GM23338 (cell line): ENCODE results near the gene ISY1. TPM values are rescaled to one million over a fixed set of nuclear protein-coding genes. Genes with fewer than 3 reads are reported as not detected.

Experiments used
- ATAC-seq: fragments of 200-7000 bp; cut with Tn5 transposase; 3 replicates; pipeline ENCODE4 v1.9.1; 2020
- DNase-seq: peaks from one replicate; pipeline ENCODE4 v3.0.0-alpha.2; 2015; ENCODE audit warnings: low spot score
- H2AFZ ChIP-seq: fragments of 200-600 bp; sonication (generic); 2 replicates; pipeline ENCODE4 v1.8.0; 2016; ENCODE audit warnings: antibody characterized with exemption, mild to moderate bottlenecking, moderate library complexity
- H3F3A ChIP-seq: fragments of 200-600 bp; sonication (generic); replicated peaks from 2 replicates; pipeline ENCODE4 v1.8.0; 2017; ENCODE audit warnings: antibody characterized with exemption, mixed run types, low read depth
- H3K27ac ChIP-seq: fragments of 200-600 bp; sonication (generic); 2 replicates; pipeline ENCODE4 v1.6.1; 2016; ENCODE audit warnings: low read depth
- H3K27me3 ChIP-seq: fragments of 200-600 bp; sonication (generic); 2 replicates; pipeline ENCODE4 v1.8.0; 2016; ENCODE audit warnings: mild to moderate bottlenecking, mixed run types, moderate library complexity; ENCODE audit not compliant: insufficient read depth
- H3K36me3 ChIP-seq: fragments of 200-600 bp; sonication (generic); 2 replicates; pipeline ENCODE4 v1.8.0; 2016; ENCODE audit warnings: mild to moderate bottlenecking; ENCODE audit not compliant: insufficient read depth
- H3K4me1 ChIP-seq: fragments of 200-600 bp; sonication (generic); 2 replicates; pipeline ENCODE4 v1.8.0; 2016; ENCODE audit warnings: mild to moderate bottlenecking, moderate library complexity; ENCODE audit not compliant: insufficient read depth
- H3K4me2 ChIP-seq: fragments of 200-600 bp; sonication (generic); 2 replicates; pipeline ENCODE4 v1.7.1; 2017; ENCODE audit warnings: mixed run types
- H3K4me3 ChIP-seq: fragments of 200-600 bp; sonication (generic); 2 replicates; pipeline ENCODE4 v1.6.1; 2016; ENCODE audit warnings: mixed run types
- H3K79me2 ChIP-seq: fragments of 200-600 bp; sonication (generic); replicated peaks from 2 replicates; pipeline ENCODE4 v1.8.0; 2017; ENCODE audit warnings: mild to moderate bottlenecking; ENCODE audit not compliant: insufficient read depth
- H3K9me2 ChIP-seq: fragments of 200-600 bp; sonication (generic); 2 replicates; pipeline ENCODE4 v1.8.0; 2017; ENCODE audit not compliant: insufficient read depth
- H4K20me1 ChIP-seq: fragments of 200-600 bp; sonication (generic); replicated peaks from 2 replicates; pipeline ENCODE4 v1.8.0; 2017; ENCODE audit warnings: mild to moderate bottlenecking; ENCODE audit not compliant: insufficient read depth
- H3K27ac Mint-ChIP-seq: 2 replicates; pipeline ENCODE4 v1.8.0; 2020; ENCODE audit warnings: inconsistent platforms, mild to moderate bottlenecking, moderate library complexity, mixed read lengths
- H3K27me3 Mint-ChIP-seq: 3 replicates; pipeline ENCODE4 v1.8.0; 2022; ENCODE audit warnings: low read depth, mild to moderate bottlenecking, moderate library complexity, mixed read lengths, inconsistent platforms; ENCODE audit not compliant: insufficient read depth, poor library complexity
- H3K36me3 Mint-ChIP-seq: 3 replicates; pipeline ENCODE4 v1.8.0; 2021; ENCODE audit warnings: low read depth, mild to moderate bottlenecking, inconsistent platforms, moderate library complexity, mixed read lengths
- H3K4me1 Mint-ChIP-seq: 3 replicates; pipeline ENCODE4 v1.8.0; 2020; ENCODE audit warnings: mild to moderate bottlenecking, inconsistent platforms, mixed read lengths
- H3K4me3 Mint-ChIP-seq: 3 replicates; pipeline ENCODE4 v1.8.0; 2021; ENCODE audit warnings: moderate library complexity, mild to moderate bottlenecking, inconsistent platforms, mixed read lengths
- H3K9me3 Mint-ChIP-seq: 3 replicates; pipeline ENCODE4 v1.8.0; 2020; ENCODE audit warnings: moderate library complexity, mild to moderate bottlenecking, inconsistent platforms, mixed read lengths
- CREB1 ChIP-seq: fragments of 250-450 bp; sonication (Bioruptor Pico); IDR thresholded peaks from 2 replicates; pipeline ENCODE4 v1.5.0; 2020; ENCODE audit warnings: low read depth, mild to moderate bottlenecking, moderate library complexity
- ETS1 ChIP-seq: IDR thresholded peaks from 2 replicates; pipeline ENCODE4 v1.6.1; 2016; ENCODE audit warnings: antibody characterized with exemption
- EZH2 ChIP-seq: fragments of 200-600 bp; sonication (generic); IDR thresholded peaks from one replicate; pipeline ENCODE4 v1.8.0; 2017; ENCODE audit warnings: antibody characterized with exemption, mild to moderate bottlenecking, low read depth; ENCODE audit not compliant: unreplicated experiment
- EZH2phosphoT487 ChIP-seq: fragments of 200-600 bp; sonication (generic); IDR thresholded peaks from one replicate; pipeline ENCODE4 v1.8.1; 2018; ENCODE audit warnings: antibody characterized with exemption; ENCODE audit not compliant: unreplicated experiment
- JUNB ChIP-seq: IDR thresholded peaks from one replicate; pipeline ENCODE4 v1.6.1; 2016; ENCODE audit warnings: antibody characterized with exemption; ENCODE audit not compliant: unreplicated experiment
- NANOG ChIP-seq: IDR thresholded peaks from 2 replicates; pipeline ENCODE4 v1.6.1; 2016; ENCODE audit warnings: antibody characterized with exemption, borderline replicate concordance
- POLR2AphosphoS5 ChIP-seq: IDR thresholded peaks from 2 replicates; pipeline ENCODE4 v1.6.1; 2016; ENCODE audit warnings: antibody characterized with exemption, low read depth
- REST ChIP-seq: IDR thresholded peaks from one replicate; pipeline ENCODE4 v1.6.1; 2018; ENCODE audit warnings: antibody characterized with exemption; ENCODE audit not compliant: unreplicated experiment
- STAT1 ChIP-seq: IDR thresholded peaks from one replicate; pipeline ENCODE4 v1.6.1; 2016; ENCODE audit warnings: antibody characterized with exemption; ENCODE audit not compliant: unreplicated experiment
- ZNF114 ChIP-seq: fragments of 250-450 bp; sonication (Bioruptor Pico); IDR thresholded peaks from 2 replicates; pipeline ENCODE4 v1.5.0; 2020; ENCODE audit warnings: mild to moderate bottlenecking, moderate library complexity
- ZNF331 ChIP-seq: fragments of 250-450 bp; sonication (Bioruptor Pico); IDR thresholded peaks from 2 replicates; pipeline ENCODE4 v1.5.0; 2020; ENCODE audit warnings: low read depth, mild to moderate bottlenecking, moderate library complexity
- polyA plus RNA-seq: library from polyadenylated mRNA; unstranded; fragments of >200 nt; fragmentation: Nextera tagmentation; extraction: Ambion mirVana; gene quantifications from 2 replicates; pipeline ENCODE4 v1.2.1, GENCODE V29; 2016
- total RNA-seq: library from RNA; depleted of rRNA; stranded (reverse); fragments of >200 nt; shearing (Covaris generic); gene quantifications from 2 replicates; pipeline ENCODE4 v1.2.3, GENCODE V29; 2014
- TF ChIP-seq, protein P1 (sequence below), 2 experiments: fragments of 200-600 bp in 1 of 2; sonication (generic) in 1 of 2; conservative IDR thresholded peaks; 2 replicates each; pipeline versions ENCODE4 v1.5.1 to v1.6.1; 2016 to 2017; ENCODE audit warnings: antibody characterized with exemption in 2 of 2, low read depth in 2 of 2, mild to moderate bottlenecking in 2 of 2, moderate library complexity in 1 of 2
- TF ChIP-seq, protein P2 (sequence below): fragments of 250-450 bp; sonication (Bioruptor Pico); IDR thresholded peaks from 2 replicates; pipeline ENCODE4 v1.5.0; 2020; ENCODE audit warnings: mild to moderate bottlenecking, moderate library complexity

Gene ISY1
- total and polyA plus RNA-seq, 2 experiments from 2014 or later, result 11.3 to 23.6 TPM

DNA sequence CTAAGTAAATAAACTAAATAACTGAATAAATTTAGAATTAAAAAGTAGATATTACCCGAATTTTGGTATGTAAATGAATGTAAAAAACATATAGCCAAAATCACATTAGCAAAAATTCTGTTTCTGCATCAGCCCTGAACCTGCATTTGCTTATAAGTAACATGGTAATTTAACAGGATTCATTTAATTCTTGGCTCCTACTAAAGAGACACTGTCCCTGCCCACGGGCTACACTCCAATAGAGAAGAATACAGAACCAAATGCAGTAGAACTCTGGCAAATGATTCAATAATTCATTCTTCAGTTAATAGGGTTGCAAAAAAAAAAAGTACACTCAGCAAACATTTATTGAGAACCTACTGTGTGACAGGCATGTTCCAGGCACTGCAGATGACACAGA lies 43.6 kb upstream of the ISY1 start:
- H3K27me3 Mint-ChIP-seq, result no peaks in the 10 kb centered on the region
- H3K4me2 ChIP-seq, result no peak overlapping the region
- no peaks in the 10 kb centered on the region for H3K4me1 Mint-ChIP-seq
- H3K27ac ChIP-seq, result no peak overlapping the region
- H3K4me1 ChIP-seq, result no peaks in the 10 kb centered on the region
- H3K36me3 Mint-ChIP-seq, result no peaks in the 10 kb centered on the region
- H3K36me3 ChIP-seq, result no peaks in the 10 kb centered on the region
- no peaks in the 10 kb centered on the region for H3K27me3 ChIP-seq
- TF ChIP-seq NANOG (no peak), JUNB (no peak), STAT1 (no peak), POLR2AphosphoS5 (no peak), ZNF114 (CRISPR knock-in tag) (no peak), EZH2 (no peak), CREB1 (no peak), EZH2phosphoT487 (no peak), ETS1 (no peak), ZNF331 (CRISPR knock-in tag) (no peak), REST (no peak)
- TF ChIP-seq, protein P1, sequence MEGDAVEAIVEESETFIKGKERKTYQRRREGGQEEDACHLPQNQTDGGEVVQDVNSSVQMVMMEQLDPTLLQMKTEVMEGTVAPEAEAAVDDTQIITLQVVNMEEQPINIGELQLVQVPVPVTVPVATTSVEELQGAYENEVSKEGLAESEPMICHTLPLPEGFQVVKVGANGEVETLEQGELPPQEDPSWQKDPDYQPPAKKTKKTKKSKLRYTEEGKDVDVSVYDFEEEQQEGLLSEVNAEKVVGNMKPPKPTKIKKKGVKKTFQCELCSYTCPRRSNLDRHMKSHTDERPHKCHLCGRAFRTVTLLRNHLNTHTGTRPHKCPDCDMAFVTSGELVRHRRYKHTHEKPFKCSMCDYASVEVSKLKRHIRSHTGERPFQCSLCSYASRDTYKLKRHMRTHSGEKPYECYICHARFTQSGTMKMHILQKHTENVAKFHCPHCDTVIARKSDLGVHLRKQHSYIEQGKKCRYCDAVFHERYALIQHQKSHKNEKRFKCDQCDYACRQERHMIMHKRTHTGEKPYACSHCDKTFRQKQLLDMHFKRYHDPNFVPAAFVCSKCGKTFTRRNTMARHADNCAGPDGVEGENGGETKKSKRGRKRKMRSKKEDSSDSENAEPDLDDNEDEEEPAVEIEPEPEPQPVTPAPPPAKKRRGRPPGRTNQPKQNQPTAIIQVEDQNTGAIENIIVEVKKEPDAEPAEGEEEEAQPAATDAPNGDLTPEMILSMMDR (conservative IDR thresholded peaks at IDR 0.05; ENCODE audit: low read depth in 2 of 2), result no peak
- TF ChIP-seq, protein P2, sequence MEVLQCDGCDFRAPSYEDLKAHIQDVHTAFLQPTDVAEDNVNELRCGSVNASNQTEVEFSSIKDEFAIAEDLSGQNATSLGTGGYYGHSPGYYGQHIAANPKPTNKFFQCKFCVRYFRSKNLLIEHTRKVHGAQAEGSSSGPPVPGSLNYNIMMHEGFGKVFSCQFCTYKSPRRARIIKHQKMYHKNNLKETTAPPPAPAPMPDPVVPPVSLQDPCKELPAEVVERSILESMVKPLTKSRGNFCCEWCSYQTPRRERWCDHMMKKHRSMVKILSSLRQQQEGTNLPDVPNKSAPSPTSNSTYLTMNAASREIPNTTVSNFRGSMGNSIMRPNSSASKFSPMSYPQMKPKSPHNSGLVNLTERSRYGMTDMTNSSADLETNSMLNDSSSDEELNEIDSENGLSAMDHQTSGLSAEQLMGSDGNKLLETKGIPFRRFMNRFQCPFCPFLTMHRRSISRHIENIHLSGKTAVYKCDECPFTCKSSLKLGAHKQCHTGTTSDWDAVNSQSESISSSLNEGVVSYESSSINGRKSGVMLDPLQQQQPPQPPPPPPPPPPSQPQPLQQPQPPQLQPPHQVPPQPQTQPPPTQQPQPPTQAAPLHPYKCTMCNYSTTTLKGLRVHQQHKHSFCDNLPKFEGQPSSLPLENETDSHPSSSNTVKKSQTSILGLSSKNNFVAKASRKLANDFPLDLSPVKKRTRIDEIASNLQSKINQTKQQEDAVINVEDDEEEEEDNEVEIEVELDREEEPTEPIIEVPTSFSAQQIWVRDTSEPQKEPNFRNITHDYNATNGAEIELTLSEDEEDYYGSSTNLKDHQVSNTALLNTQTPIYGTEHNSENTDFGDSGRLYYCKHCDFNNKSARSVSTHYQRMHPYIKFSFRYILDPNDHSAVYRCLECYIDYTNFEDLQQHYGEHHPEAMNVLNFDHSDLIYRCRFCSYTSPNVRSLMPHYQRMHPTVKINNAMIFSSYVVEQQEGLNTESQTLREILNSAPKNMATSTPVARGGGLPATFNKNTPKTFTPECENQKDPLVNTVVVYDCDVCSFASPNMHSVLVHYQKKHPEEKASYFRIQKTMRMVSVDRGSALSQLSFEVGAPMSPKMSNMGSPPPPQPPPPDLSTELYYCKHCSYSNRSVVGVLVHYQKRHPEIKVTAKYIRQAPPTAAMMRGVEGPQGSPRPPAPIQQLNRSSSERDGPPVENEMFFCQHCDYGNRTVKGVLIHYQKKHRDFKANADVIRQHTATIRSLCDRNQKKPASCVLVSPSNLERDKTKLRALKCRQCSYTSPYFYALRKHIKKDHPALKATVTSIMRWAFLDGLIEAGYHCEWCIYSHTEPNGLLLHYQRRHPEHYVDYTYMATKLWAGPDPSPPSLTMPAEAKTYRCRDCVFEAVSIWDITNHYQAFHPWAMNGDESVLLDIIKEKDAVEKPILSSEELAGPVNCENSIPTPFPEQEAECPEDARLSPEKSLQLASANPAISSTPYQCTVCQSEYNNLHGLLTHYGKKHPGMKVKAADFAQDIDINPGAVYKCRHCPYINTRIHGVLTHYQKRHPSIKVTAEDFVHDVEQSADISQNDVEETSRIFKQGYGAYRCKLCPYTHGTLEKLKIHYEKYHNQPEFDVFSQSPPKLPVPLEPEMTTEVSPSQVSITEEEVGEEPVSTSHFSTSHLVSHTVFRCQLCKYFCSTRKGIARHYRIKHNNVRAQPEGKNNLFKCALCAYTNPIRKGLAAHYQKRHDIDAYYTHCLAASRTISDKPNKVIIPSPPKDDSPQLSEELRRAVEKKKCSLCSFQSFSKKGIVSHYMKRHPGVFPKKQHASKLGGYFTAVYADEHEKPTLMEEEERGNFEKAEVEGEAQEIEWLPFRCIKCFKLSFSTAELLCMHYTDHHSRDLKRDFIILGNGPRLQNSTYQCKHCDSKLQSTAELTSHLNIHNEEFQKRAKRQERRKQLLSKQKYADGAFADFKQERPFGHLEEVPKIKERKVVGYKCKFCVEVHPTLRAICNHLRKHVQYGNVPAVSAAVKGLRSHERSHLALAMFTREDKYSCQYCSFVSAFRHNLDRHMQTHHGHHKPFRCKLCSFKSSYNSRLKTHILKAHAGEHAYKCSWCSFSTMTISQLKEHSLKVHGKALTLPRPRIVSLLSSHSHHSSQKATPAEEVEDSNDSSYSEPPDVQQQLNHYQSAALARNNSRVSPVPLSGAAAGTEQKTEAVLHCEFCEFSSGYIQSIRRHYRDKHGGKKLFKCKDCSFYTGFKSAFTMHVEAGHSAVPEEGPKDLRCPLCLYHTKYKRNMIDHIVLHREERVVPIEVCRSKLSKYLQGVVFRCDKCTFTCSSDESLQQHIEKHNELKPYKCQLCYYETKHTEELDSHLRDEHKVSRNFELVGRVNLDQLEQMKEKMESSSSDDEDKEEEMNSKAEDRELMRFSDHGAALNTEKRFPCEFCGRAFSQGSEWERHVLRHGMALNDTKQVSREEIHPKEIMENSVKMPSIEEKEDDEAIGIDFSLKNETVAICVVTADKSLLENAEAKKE, result no peak
- H3K4me3 ChIP-seq, result no peak overlapping the region
- no peaks in the 10 kb centered on the region for H3K9me2 ChIP-seq
- no peak overlapping the region for H3K27ac Mint-ChIP-seq
- H4K20me1 ChIP-seq, result no peaks in the 10 kb centered on the region
- no peaks in the 10 kb centered on the region for H3F3A ChIP-seq
- no peak overlapping the region for H2AFZ ChIP-seq
- H3K4me3 Mint-ChIP-seq, result no peak overlapping the region
- H3K79me2 ChIP-seq, result no peaks in the 10 kb centered on the region
- ATAC-seq, result no peak
- no peak for DNase-seq
- no peaks in the 10 kb centered on the region for H3K9me3 Mint-ChIP-seq
